KMS-11 (cell line): ENCODE results near the gene WIPI1.

Experiments
- H2AFZ ChIP-seq: fragments of 200-600 bp; sonication (generic); 2 replicates; pipeline ENCODE4 v1.6.1; 2016; ENCODE audit warnings: antibody characterized with exemption, mixed run types, low read depth
- H3K27ac ChIP-seq: fragments of 200-600 bp; sonication (generic); 2 replicates; pipeline ENCODE4 v1.6.1; 2016; ENCODE audit warnings: mild to moderate bottlenecking, mixed run types
- H3K27me3 ChIP-seq: fragments of 200-600 bp; sonication (generic); 2 replicates; pipeline ENCODE4 v1.6.1; 2017; ENCODE audit warnings: mild to moderate bottlenecking, low read depth, mixed run types, moderate library complexity; ENCODE audit not compliant: insufficient read depth
- H3K36me3 ChIP-seq: fragments of 200-600 bp; sonication (generic); 2 replicates; pipeline ENCODE4 v1.6.1; 2017; ENCODE audit warnings: mild to moderate bottlenecking, mixed run types; ENCODE audit not compliant: insufficient read depth
- H3K4me1 ChIP-seq: fragments of 200-600 bp; sonication (generic); 2 replicates; pipeline ENCODE4 v1.6.1; 2016; ENCODE audit warnings: mild to moderate bottlenecking, low read depth, mixed run types; ENCODE audit not compliant: poor library complexity, severe bottlenecking
- H3K4me2 ChIP-seq: fragments of 200-600 bp; sonication (generic); 2 replicates; pipeline ENCODE4 v1.7.0; 2016; ENCODE audit warnings: mild to moderate bottlenecking, mixed run types
- H3K4me3 ChIP-seq: fragments of 200-600 bp; sonication (generic); IDR thresholded peaks from 2 replicates; pipeline ENCODE4 v1.6.1; 2017; ENCODE audit warnings: low read depth, low read length, mixed read lengths; ENCODE audit not compliant: insufficient read depth
- H3K79me2 ChIP-seq: fragments of 200-600 bp; sonication (generic); 2 replicates; pipeline ENCODE4 v1.6.1; 2016; ENCODE audit warnings: low read depth, mixed run types; ENCODE audit not compliant: insufficient read depth
- H3K9ac ChIP-seq: fragments of 200-600 bp; sonication (generic); 2 replicates; pipeline ENCODE4 v1.6.1; 2016; ENCODE audit warnings: mild to moderate bottlenecking, mixed run types
- H4K20me1 ChIP-seq: fragments of 200-600 bp; sonication (generic); 2 replicates; pipeline ENCODE4 v1.6.1; 2016; ENCODE audit warnings: mild to moderate bottlenecking, mixed run types; ENCODE audit not compliant: insufficient read depth
- TF ChIP-seq, protein P1 (sequence below): fragments of 200-600 bp; sonication (generic); conservative IDR thresholded peaks from 2 replicates; pipeline ENCODE4 v1.6.1; 2017; ENCODE audit warnings: low read depth, mild to moderate bottlenecking, antibody characterized with exemption, low read length, moderate library complexity, mixed read lengths

The WIPI1 gene

GRCh38 chr17:68383120-68383442 lies 74.2 kb downstream of the WIPI1 start:
- no peaks in the 10 kb centered on the region for H3K27me3 ChIP-seq
- H3K27ac ChIP-seq = no peak overlapping the region
- no peak overlapping the region for H3K9ac ChIP-seq
- no peak overlapping the region for H3K4me3 ChIP-seq
- no peak overlapping the region for H3K4me2 ChIP-seq
- no peaks in the 10 kb centered on the region for H4K20me1 ChIP-seq
- TF ChIP-seq, protein P1, sequence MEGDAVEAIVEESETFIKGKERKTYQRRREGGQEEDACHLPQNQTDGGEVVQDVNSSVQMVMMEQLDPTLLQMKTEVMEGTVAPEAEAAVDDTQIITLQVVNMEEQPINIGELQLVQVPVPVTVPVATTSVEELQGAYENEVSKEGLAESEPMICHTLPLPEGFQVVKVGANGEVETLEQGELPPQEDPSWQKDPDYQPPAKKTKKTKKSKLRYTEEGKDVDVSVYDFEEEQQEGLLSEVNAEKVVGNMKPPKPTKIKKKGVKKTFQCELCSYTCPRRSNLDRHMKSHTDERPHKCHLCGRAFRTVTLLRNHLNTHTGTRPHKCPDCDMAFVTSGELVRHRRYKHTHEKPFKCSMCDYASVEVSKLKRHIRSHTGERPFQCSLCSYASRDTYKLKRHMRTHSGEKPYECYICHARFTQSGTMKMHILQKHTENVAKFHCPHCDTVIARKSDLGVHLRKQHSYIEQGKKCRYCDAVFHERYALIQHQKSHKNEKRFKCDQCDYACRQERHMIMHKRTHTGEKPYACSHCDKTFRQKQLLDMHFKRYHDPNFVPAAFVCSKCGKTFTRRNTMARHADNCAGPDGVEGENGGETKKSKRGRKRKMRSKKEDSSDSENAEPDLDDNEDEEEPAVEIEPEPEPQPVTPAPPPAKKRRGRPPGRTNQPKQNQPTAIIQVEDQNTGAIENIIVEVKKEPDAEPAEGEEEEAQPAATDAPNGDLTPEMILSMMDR = no peak
- no peaks in the 10 kb centered on the region for H3K36me3 ChIP-seq
- H3K4me1 ChIP-seq = no peaks in the 10 kb centered on the region
- H3K79me2 ChIP-seq = no peaks in the 10 kb centered on the region
- H2AFZ ChIP-seq = no peak overlapping the region

DNA sequence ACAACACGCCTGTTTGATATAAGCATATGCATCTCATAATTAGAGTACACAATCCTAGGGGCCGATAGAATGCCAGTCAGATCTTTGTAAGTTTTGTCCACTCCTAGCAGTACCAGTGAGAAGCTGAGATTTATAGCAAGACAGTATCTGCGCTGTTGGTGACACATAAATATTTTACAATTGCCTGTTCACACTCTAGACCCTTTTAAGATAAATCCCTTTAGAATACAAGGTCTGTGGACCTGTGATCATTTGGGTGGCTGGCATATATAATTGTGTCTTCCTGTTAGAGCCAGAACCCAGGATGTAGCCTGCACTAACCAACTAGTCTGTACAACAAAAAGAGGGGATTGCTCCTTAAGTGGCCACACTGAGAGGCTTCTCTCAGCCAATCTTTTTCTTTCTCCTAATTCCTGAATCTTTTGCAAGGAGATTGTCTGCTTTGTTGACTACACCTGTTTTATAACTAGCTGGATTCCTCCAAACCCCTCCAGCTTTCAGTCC lies 74.7 kb downstream of the WIPI1 start:
- no peaks in the 10 kb centered on the region for H3K36me3 ChIP-seq
- no peak overlapping the region for H3K27ac ChIP-seq
- no peaks in the 10 kb centered on the region for H3K79me2 ChIP-seq
- H3K4me1 ChIP-seq = no peaks in the 10 kb centered on the region
- H3K27me3 ChIP-seq = no peaks in the 10 kb centered on the region
- no peak overlapping the region for H2AFZ ChIP-seq
- no peaks in the 10 kb centered on the region for H4K20me1 ChIP-seq
- no peak overlapping the region for H3K4me2 ChIP-seq
- TF ChIP-seq, protein P1 = no peak
- no peak overlapping the region for H3K9ac ChIP-seq
- no peak overlapping the region for H3K4me3 ChIP-seq

GRCh38 chr17:68381076-68381900 lies 76.0 kb downstream of the WIPI1 start:
- H4K20me1 ChIP-seq = no peaks in the 10 kb centered on the region
- no peak overlapping the region for H3K27ac ChIP-seq
- no peaks in the 10 kb centered on the region for H3K27me3 ChIP-seq
- TF ChIP-seq, protein P1 = no peak
- H3K36me3 ChIP-seq = no peaks in the 10 kb centered on the region
- H3K4me2 ChIP-seq = no peak overlapping the region
- no peaks in the 10 kb centered on the region for H3K4me1 ChIP-seq
- H3K4me3 ChIP-seq = no peak overlapping the region
- H3K79me2 ChIP-seq = no peaks in the 10 kb centered on the region
- H3K9ac ChIP-seq = no peak overlapping the region
- no peak overlapping the region for H2AFZ ChIP-seq

- Histone ChIP-seq H3K27ac (no peak overlapping the region), H3K79me2 (no peaks in the 10 kb centered on the region), H3K4me2 (no peak overlapping the region), H3K36me3 (no peaks in the 10 kb centered on the region), H4K20me1 (no peaks in the 10 kb centered on the region), H3K4me1 (no peaks in the 10 kb centered on the region), H3K9ac (no peak overlapping the region), H3K4me3 (no peak overlapping the region), H3K27me3 (no peaks in the 10 kb centered on the region), H2AFZ (no peak overlapping the region)
- TF ChIP-seq, protein P1 = no peak
Measured at GRCh38 chr17:68379692-68380677, 77.3 kb downstream of the WIPI1 start.
